ENCODE measurements around the gene KATNB1. TPM values are rescaled to one million over a fixed set of nuclear protein-coding genes. Genes with fewer than 3 reads are reported as not detected.

The KATNB1 gene
- total RNA-seq, 1 donor from 2014 or later = 33.5 TPM

- H3F3A ChIP-seq (ENCODE audit: low read depth) = no peaks in the 10 kb centered on the region
- H3K9ac ChIP-seq = no peak overlapping the region
- no peak overlapping the region for H3K27ac ChIP-seq
- no peak overlapping the region for H3K4me2 ChIP-seq
- no peak overlapping the region for H3K4me3 ChIP-seq
- Mint-ChIP-seq H3K27ac (no peak overlapping the region), H3K36me3 (no peaks in the 10 kb centered on the region), H3K4me3 (no peak overlapping the region), H3K9me3 (no peaks in the 10 kb centered on the region), H3K4me1 (peaks cover 29% of the 10 kb centered on the region), H3K27me3 (ENCODE audit: insufficient read depth, low read depth) (peaks cover 9% of the 10 kb centered on the region)
- no peaks in the 10 kb centered on the region for H3K9me3 ChIP-seq (ENCODE audit: low read depth)
- H3K36me3 ChIP-seq = no peaks in the 10 kb centered on the region
- no peaks in the 10 kb centered on the region for H4K20me1 ChIP-seq (ENCODE audit: low read depth)
- H2AFZ ChIP-seq (replicated peaks) = no peak overlapping the region
- no peak for DNase-seq (ENCODE audit: low spot score)
- no peaks in the 10 kb centered on the region for H3K79me2 ChIP-seq (ENCODE audit: low read depth)
- H3K27me3 ChIP-seq = no peaks in the 10 kb centered on the region
- TF ChIP-seq, protein P1, sequence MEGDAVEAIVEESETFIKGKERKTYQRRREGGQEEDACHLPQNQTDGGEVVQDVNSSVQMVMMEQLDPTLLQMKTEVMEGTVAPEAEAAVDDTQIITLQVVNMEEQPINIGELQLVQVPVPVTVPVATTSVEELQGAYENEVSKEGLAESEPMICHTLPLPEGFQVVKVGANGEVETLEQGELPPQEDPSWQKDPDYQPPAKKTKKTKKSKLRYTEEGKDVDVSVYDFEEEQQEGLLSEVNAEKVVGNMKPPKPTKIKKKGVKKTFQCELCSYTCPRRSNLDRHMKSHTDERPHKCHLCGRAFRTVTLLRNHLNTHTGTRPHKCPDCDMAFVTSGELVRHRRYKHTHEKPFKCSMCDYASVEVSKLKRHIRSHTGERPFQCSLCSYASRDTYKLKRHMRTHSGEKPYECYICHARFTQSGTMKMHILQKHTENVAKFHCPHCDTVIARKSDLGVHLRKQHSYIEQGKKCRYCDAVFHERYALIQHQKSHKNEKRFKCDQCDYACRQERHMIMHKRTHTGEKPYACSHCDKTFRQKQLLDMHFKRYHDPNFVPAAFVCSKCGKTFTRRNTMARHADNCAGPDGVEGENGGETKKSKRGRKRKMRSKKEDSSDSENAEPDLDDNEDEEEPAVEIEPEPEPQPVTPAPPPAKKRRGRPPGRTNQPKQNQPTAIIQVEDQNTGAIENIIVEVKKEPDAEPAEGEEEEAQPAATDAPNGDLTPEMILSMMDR (IDR thresholded peaks at IDR 0.05) = no peak
- TF ChIP-seq EZH2 (IDR thresholded peaks at IDR 0.05) (no peak), EZH2phosphoT487 (IDR thresholded peaks at IDR 0.05) (no peak)
- peaks cover 16% of the 10 kb centered on the region for H3K4me1 ChIP-seq
Observed at GRCh38 chr16:57699481-57699880, 36.1 kb upstream of the KATNB1 start.

DNA sequence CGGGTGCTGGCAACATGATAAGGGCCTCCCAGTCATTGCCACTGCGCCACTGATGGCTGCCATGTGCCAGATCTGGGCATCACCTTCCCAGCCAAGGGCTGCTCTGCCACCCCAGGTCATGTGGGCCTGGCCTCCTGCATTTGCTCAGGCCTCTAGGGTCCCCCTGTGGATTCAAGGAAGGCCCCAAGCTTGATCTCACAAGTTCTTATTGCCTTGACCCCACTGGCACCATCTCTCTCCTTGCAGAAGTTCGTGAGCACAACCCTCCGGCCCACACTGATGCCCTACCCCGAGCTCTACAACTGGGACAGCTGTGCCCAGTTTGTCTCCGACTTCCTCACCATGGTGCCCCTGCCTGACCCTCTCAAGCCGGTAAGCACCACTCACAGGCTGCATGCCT lies 35.7 kb upstream of the KATNB1 start:
- Histone ChIP-seq H3K9me3 (ENCODE audit: low read depth) (no peaks in the 10 kb centered on the region), H3K4me3 (no peak overlapping the region), H3K9ac (no peak overlapping the region), H3K27me3 (no peaks in the 10 kb centered on the region), H3F3A (ENCODE audit: low read depth) (no peaks in the 10 kb centered on the region), H3K79me2 (ENCODE audit: low read depth) (no peaks in the 10 kb centered on the region), H3K36me3 (no peaks in the 10 kb centered on the region), H3K4me2 (no peak overlapping the region), H2AFZ (replicated peaks) (no peak overlapping the region), H4K20me1 (ENCODE audit: low read depth) (no peaks in the 10 kb centered on the region), H3K4me1 (peaks cover 13% of the 10 kb centered on the region), H3K27ac (no peak overlapping the region)
- Mint-ChIP-seq H3K36me3 (no peaks in the 10 kb centered on the region), H3K9me3 (no peaks in the 10 kb centered on the region), H3K27ac (peak overlapping the region; percentile 54), H3K4me3 (peak overlapping the region; percentile 40), H3K27me3 (ENCODE audit: insufficient read depth, low read depth) (peaks cover 9% of the 10 kb centered on the region), H3K4me1 (peaks cover 25% of the 10 kb centered on the region)
- TF ChIP-seq EZH2phosphoT487 (IDR thresholded peaks at IDR 0.05) (no peak), EZH2 (IDR thresholded peaks at IDR 0.05) (no peak)
- TF ChIP-seq, protein P1 (IDR thresholded peaks at IDR 0.05) = no peak
- no peak for DNase-seq (ENCODE audit: low spot score)

GRCh38 chr16:57700781-57701551 lies 34.6 kb upstream of the KATNB1 start:
- Histone ChIP-seq H4K20me1 (ENCODE audit: low read depth) (no peaks in the 10 kb centered on the region), H3K4me1 (peaks cover 13% of the 10 kb centered on the region), H3K9ac (no peak overlapping the region), H3K36me3 (no peaks in the 10 kb centered on the region), H2AFZ (replicated peaks) (peak overlapping the region; percentile 75), H3K79me2 (ENCODE audit: low read depth) (no peaks in the 10 kb centered on the region), H3K27me3 (no peaks in the 10 kb centered on the region), H3K27ac (no peak overlapping the region), H3K4me3 (no peak overlapping the region), H3K4me2 (peak overlapping the region; percentile 28), H3K9me3 (ENCODE audit: low read depth) (no peaks in the 10 kb centered on the region), H3F3A (ENCODE audit: low read depth) (no peaks in the 10 kb centered on the region)
- peak overlapping the region; percentile 87 for H3K27ac Mint-ChIP-seq
- H3K27me3 Mint-ChIP-seq (ENCODE audit: insufficient read depth, low read depth) = peaks cover 5% of the 10 kb centered on the region
- TF ChIP-seq EZH2phosphoT487 (IDR thresholded peaks at IDR 0.05) (no peak), EZH2 (IDR thresholded peaks at IDR 0.05) (no peak)
- TF ChIP-seq, protein P1 (IDR thresholded peaks at IDR 0.05) = no peak
- H3K4me3 Mint-ChIP-seq = no peak overlapping the region
- H3K4me1 Mint-ChIP-seq = peaks cover 19% of the 10 kb centered on the region
- peak; percentile 33 for DNase-seq (ENCODE audit: low spot score)
- no peaks in the 10 kb centered on the region for H3K36me3 Mint-ChIP-seq
- no peaks in the 10 kb centered on the region for H3K9me3 Mint-ChIP-seq

Measured in neural progenitor cell (in vitro differentiated cells).